OCI-LY1 (cell line): ENCODE results near the gene RC3H2.
"Not testable (repeated sequence)": the region's sequence is repeated elsewhere in the genome, so short reads cannot be mapped to it uniquely, and the experiment has no call there.

Experiments
- H2AFZ ChIP-seq: fragments of 200-600 bp; sonication (generic), shearing (Covaris generic); 2 replicates; pipeline ENCODE4 v1.6.0; 2014; ENCODE audit warnings: antibody characterized with exemption, mild to moderate bottlenecking, low read length
- H3F3A ChIP-seq: fragments of 200-600 bp; sonication (generic), shearing (Covaris generic); 2 replicates; pipeline ENCODE4 v1.6.0; 2014; ENCODE audit warnings: mild to moderate bottlenecking, antibody characterized with exemption, low read length, moderate library complexity; ENCODE audit not compliant: insufficient read depth
- H3K27ac ChIP-seq: fragments of 200-600 bp; sonication (generic); 2 replicates; pipeline ENCODE4 v1.5.1; 2014; ENCODE audit warnings: low read length, mixed run types, mild to moderate bottlenecking, low read depth; ENCODE audit not compliant: poor library complexity, severe bottlenecking
- H3K27me3 ChIP-seq: fragments of 200-600 bp; sonication (generic); 2 replicates; pipeline ENCODE4 v1.6.0; 2014; ENCODE audit warnings: antibody characterized with exemption, mild to moderate bottlenecking, low read length, moderate library complexity; ENCODE audit not compliant: insufficient read depth
- H3K36me3 ChIP-seq: fragments of 200-600 bp; sonication (generic); 2 replicates; pipeline ENCODE4 v1.6.1; 2014; ENCODE audit warnings: mild to moderate bottlenecking, antibody characterized with exemption, low read length, moderate library complexity, mixed read lengths; ENCODE audit not compliant: insufficient read depth
- H3K4me1 ChIP-seq: fragments of 200-600 bp; sonication (generic); 2 replicates; pipeline ENCODE4 v1.5.1; 2014; ENCODE audit warnings: mild to moderate bottlenecking, low read length, moderate library complexity; ENCODE audit not compliant: insufficient read depth, severe bottlenecking
- H3K4me2 ChIP-seq: fragments of 200-600 bp; sonication (generic), shearing (Covaris generic); 2 replicates; pipeline ENCODE4 v1.6.1; 2014; ENCODE audit warnings: low read length
- H3K4me3 ChIP-seq: fragments of 200-600 bp; sonication (generic); 2 replicates; pipeline ENCODE4 v1.5.1; 2014; ENCODE audit warnings: low read length, low read depth, mild to moderate bottlenecking, mixed read lengths; ENCODE audit not compliant: poor library complexity, severe bottlenecking
- H3K79me2 ChIP-seq: fragments of 200-600 bp; shearing (Covaris generic); 2 replicates; pipeline ENCODE4 v1.6.1; 2016; ENCODE audit warnings: mixed run types, low read length, mixed read lengths; ENCODE audit not compliant: insufficient read depth
- H3K9ac ChIP-seq: fragments of 200-600 bp; sonication (generic), shearing (Covaris generic); 2 replicates; pipeline ENCODE4 v1.6.1; 2014; ENCODE audit warnings: mild to moderate bottlenecking, low read length, mixed read lengths
- H3K9me2 ChIP-seq: fragments of 200-600 bp; sonication (generic), shearing (Covaris generic); 2 replicates; pipeline ENCODE4 v1.6.1; 2014; ENCODE audit warnings: low read depth, mild to moderate bottlenecking, low read length, mixed read lengths
- H3K9me3 ChIP-seq: fragments of 200-600 bp; shearing (Covaris generic); 2 replicates; pipeline ENCODE4 v1.6.1; 2014; ENCODE audit warnings: low read length, mixed read lengths
- H4K20me1 ChIP-seq: fragments of 200-600 bp; sonication (generic), shearing (Covaris generic); 2 replicates; pipeline ENCODE4 v1.6.0; 2016; ENCODE audit warnings: mild to moderate bottlenecking, low read length; ENCODE audit not compliant: insufficient read depth
- CTCF ChIP-seq: fragments of 200-600 bp; sonication (generic), shearing (Covaris generic); IDR thresholded peaks from 2 replicates; pipeline ENCODE4 v1.5.1; 2017; ENCODE audit warnings: mild to moderate bottlenecking, antibody characterized with exemption, low read length, moderate library complexity, mixed read lengths
- EZH2 ChIP-seq: fragments of 200-600 bp; sonication (generic), shearing (Covaris generic); IDR thresholded peaks from 2 replicates; pipeline ENCODE4 v1.8.0; 2017; ENCODE audit warnings: borderline replicate concordance, mixed run types, mild to moderate bottlenecking, antibody characterized with exemption, low read length, moderate library complexity, mixed read lengths

RC3H2 gene

GRCh38 chr9:122857815-122858214 is 47.3 kb downstream of the RC3H2 start:
- H3K79me2 ChIP-seq = no peaks in the 10 kb centered on the region
- H3K27me3 ChIP-seq = no peaks in the 10 kb centered on the region
- H3K4me1 ChIP-seq = no peaks in the 10 kb centered on the region
- TF ChIP-seq CTCF (no peak), EZH2 (no peak)
- no peaks in the 10 kb centered on the region for H3K9me2 ChIP-seq
- H3K36me3 ChIP-seq = peaks cover 84% of the 10 kb centered on the region
- no peak overlapping the region for H3K27ac ChIP-seq
- H3K4me3 ChIP-seq = no peak overlapping the region
- H2AFZ ChIP-seq = no peak overlapping the region
- H3K9me3 ChIP-seq = no peaks in the 10 kb centered on the region
- no peaks in the 10 kb centered on the region for H4K20me1 ChIP-seq
- H3F3A ChIP-seq = no peaks in the 10 kb centered on the region
- no peak overlapping the region for H3K4me2 ChIP-seq
- H3K9ac ChIP-seq = no peak overlapping the region

DNA sequence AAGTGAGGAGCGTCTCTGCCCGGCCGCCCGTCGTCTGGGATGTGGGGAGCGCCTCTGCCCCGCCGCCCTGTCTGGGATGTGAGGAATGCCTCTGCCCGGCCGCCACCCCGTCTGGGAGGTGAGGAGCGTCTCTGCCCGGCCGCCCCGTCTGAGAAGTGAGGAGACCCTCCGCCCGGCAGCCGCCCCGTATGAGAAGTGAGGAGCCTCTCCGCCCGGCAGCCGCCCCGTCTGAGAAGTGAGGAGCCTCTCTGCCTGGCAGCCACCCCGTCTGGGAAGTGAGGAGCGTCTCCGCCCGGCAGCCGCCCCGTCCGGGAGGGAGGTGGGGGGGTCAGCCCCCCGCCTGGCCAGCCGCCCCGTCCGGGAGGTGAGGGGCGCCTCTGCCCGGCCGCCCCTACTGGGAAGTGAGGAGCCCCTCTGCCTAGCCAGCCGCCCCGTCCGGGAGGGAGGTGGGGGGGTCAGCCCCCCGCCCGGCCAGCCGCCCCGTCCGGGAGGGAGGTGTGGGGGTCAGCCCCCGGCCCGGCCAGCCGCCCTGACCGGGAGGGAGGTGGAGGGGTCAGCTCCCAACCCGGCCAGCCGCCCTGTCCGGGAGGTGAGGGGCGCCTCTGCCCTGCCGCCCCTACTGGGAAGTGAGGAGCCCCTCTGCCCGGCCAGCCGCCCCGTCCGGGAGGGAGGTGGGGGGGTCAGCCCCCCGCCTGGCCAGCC is 52.9 kb downstream of the RC3H2 start:
- peaks cover 80% of the 10 kb centered on the region for H3K36me3 ChIP-seq
- not testable (repeated sequence) for H4K20me1 ChIP-seq, H3K9me2 ChIP-seq, H3K27me3 ChIP-seq, H3K4me3 ChIP-seq, H3F3A ChIP-seq, H3K27ac ChIP-seq, H3K9ac ChIP-seq, H3K9me3 ChIP-seq, H3K4me2 ChIP-seq, H3K4me1 ChIP-seq, H3K79me2 ChIP-seq, H2AFZ ChIP-seq

- peaks cover 65% of the 10 kb centered on the region for H3K36me3 ChIP-seq
- no peaks in the 10 kb centered on the region for H3K4me1 ChIP-seq
- H3K4me2 ChIP-seq = no peak overlapping the region
- no peaks in the 10 kb centered on the region for H3K9me3 ChIP-seq
- H3K27me3 ChIP-seq = no peaks in the 10 kb centered on the region
- no peak overlapping the region for H2AFZ ChIP-seq
- TF ChIP-seq CTCF (no peak), EZH2 (no peak)
- H3F3A ChIP-seq = no peaks in the 10 kb centered on the region
- no peaks in the 10 kb centered on the region for H3K9me2 ChIP-seq
- no peak overlapping the region for H3K4me3 ChIP-seq
- H3K27ac ChIP-seq = no peak overlapping the region
- no peak overlapping the region for H3K9ac ChIP-seq
- no peaks in the 10 kb centered on the region for H4K20me1 ChIP-seq
- H3K79me2 ChIP-seq = no peaks in the 10 kb centered on the region
Measured at GRCh38 chr9:122848256-122848943, 56.8 kb downstream of the RC3H2 start.
